ENCODE data around the gene NUDT7.

DNA sequence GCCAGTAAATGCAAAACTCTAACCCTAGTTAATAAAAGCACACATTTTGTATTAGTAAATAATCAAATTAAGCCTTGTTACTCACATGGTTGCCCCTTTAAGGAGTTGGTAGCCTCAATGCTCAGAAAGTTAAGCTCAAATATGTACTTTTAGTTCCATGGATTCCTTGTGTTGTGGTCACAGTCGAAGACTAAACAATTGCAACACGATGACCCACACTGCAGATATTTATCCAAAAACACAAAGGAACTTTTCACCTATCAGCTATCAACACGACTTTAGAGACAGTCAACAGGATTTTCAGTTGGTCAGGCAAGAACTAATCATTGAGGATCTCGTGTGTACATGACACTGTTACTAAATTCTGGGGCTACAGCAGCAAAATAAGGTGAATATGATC, 47.4 kb upstream of the NUDT7 start:
- TF ChIP-seq CTCF (IDR thresholded peaks at IDR 0.05) = no peak
- TF ChIP-seq POLR2A (IDR thresholded peaks at IDR 0.05; ENCODE audit: low read depth) = no peak
- TF ChIP-seq EP300 (IDR thresholded peaks at IDR 0.05) = no peak
- TF ChIP-seq POLR2AphosphoS5 (IDR thresholded peaks at IDR 0.05) = no peak

All from esophagus muscularis mucosa (tissue), 4 donors.